B cell (primary cell): Measurements from ENCODE around the gene GIPC1. TPM values are rescaled to one million over a fixed set of nuclear protein-coding genes. Genes with fewer than 3 reads are reported as not detected.

ENCODE experiments used
- ATAC-seq: fragments of 200-7000 bp; cut with Tn5 transposase; one replicate; pipeline ENCODE4 v1.10.0; 2021; ENCODE audit warnings: low read depth, mild to moderate bottlenecking, moderate number of reproducible peaks, moderate library complexity
- CTCF ChIA-PET: fragments of 350-600 bp; sonication (Branson Sonifier 250); formaldehyde crosslinking; loops from one replicate; lab custom pipeline; 2021; ENCODE audit warnings: antibody characterized with exemption, inconsistent platforms; lab: Charles Lee
- POLR2A ChIA-PET: fragments of 350-600 bp; sonication (Branson Sonifier 250); formaldehyde crosslinking; loops from one replicate; lab custom pipeline; 2021; ENCODE audit warnings: antibody characterized with exemption; lab: Charles Lee
- DNase-seq: peaks from one replicate; pipeline ENCODE4 v3.0.0; 2013
- H2AFZ ChIP-seq: 2 replicates; pipeline ENCODE4 v1.6.1; 2012; ENCODE audit warnings: mild to moderate bottlenecking, low read depth, low read length; ENCODE audit not compliant: insufficient read depth, poor library complexity, severe bottlenecking
- H3K27ac ChIP-seq, 2 donors: 1 replicate in 1 of 2; 2 replicates in 1 of 2; pipeline ENCODE4 v1.5.1; 2012 to 2013; ENCODE audit warnings: low read length in 2 of 2, mild to moderate bottlenecking in 2 of 2, moderate library complexity in 1 of 2
- H3K27me3 ChIP-seq, 4 experiments: fragments of 200-600 bp in 1 of 4; sonication (generic) in 1 of 4; replicated peaks in 1 of 4; 1 replicate in 2 of 4; 2 replicates in 2 of 4; pipeline versions ENCODE4 v1.6.1 to v1.7.0; 2013 to 2016; ENCODE audit warnings: low read length in 3 of 4, mild to moderate bottlenecking in 2 of 4, mixed read lengths in 1 of 4, moderate library complexity in 1 of 4; ENCODE audit not compliant: insufficient read depth in 4 of 4, control insufficient read depth in 3 of 4; ENCODE audit errors: control extremely low read depth in 1 of 4
- H3K36me3 ChIP-seq, 2 experiments: replicated peaks in 1 of 2; 1 replicate in 1 of 2; 2 replicates in 1 of 2; pipeline versions ENCODE4 v1.6.1 to v1.7.1; 2013; ENCODE audit warnings: low read length in 1 of 2; ENCODE audit not compliant: insufficient read depth in 2 of 2, control insufficient read depth in 1 of 2; ENCODE audit errors: control extremely low read depth in 1 of 2, extremely low read depth in 1 of 2
- H3K4me1 ChIP-seq, 2 donors: fragments of 200-600 bp in 1 of 2; sonication (generic) in 1 of 2; 1 replicate in 1 of 2; 2 replicates in 1 of 2; pipeline versions ENCODE4 v1.5.1 to v1.6.1; 2013 to 2017; ENCODE audit warnings: low read length in 2 of 2; ENCODE audit not compliant: control insufficient read depth in 2 of 2, insufficient read depth in 2 of 2
- H3K4me2 ChIP-seq: replicated peaks from 2 replicates; pipeline ENCODE3; 2012; ENCODE audit warnings: mild to moderate bottlenecking, low read depth, low read length; ENCODE audit not compliant: poor library complexity, severe bottlenecking
- H3K4me3 ChIP-seq, 5 experiments: fragments of 200-600 bp in 1 of 5; sonication (generic) in 1 of 5; 1 replicate in 3 of 5; 2 replicates in 2 of 5; pipeline versions ENCODE4 v1.5.1 to v1.7.0; 2011 to 2016; ENCODE audit warnings: low read length in 4 of 5, mild to moderate bottlenecking in 4 of 5, low read depth in 2 of 5, control low read depth in 1 of 5, moderate library complexity in 1 of 5; ENCODE audit not compliant: insufficient read depth in 1 of 5; ENCODE audit errors: control extremely low read depth in 1 of 5, extremely low read depth in 1 of 5
- H3K79me2 ChIP-seq: fragments of 200-600 bp; sonication (generic); one replicate; pipeline ENCODE4 v1.6.0; 2016; ENCODE audit warnings: low read length; ENCODE audit not compliant: control insufficient read depth, insufficient read depth
- H3K9ac ChIP-seq: fragments of 200-600 bp; sonication (generic); 2 replicates; pipeline ENCODE4 v1.6.1; 2017; ENCODE audit warnings: mild to moderate bottlenecking, low read length, moderate library complexity
- H3K9me3 ChIP-seq, 3 donors: one replicate each; pipeline versions ENCODE4 v1.6.1 to v1.7.1; 2013; ENCODE audit warnings: low read length in 2 of 3; ENCODE audit not compliant: control insufficient read depth in 2 of 3, insufficient read depth in 1 of 3; ENCODE audit errors: control extremely low read depth in 1 of 3
- H4K20me1 ChIP-seq: 2 replicates; pipeline ENCODE4 v1.6.0; 2012; ENCODE audit warnings: mild to moderate bottlenecking, low read length; ENCODE audit not compliant: insufficient read depth, control insufficient read depth, poor library complexity, severe bottlenecking
- H3K27ac Mint-ChIP-seq: one replicate; pipeline ENCODE4 v1.8.0; 2021; ENCODE audit warnings: mixed read lengths
- H3K27me3 Mint-ChIP-seq: one replicate; pipeline ENCODE4 v1.8.0; 2021; ENCODE audit warnings: mixed read lengths
- H3K4me1 Mint-ChIP-seq: one replicate; pipeline ENCODE4 v1.8.0; 2021; ENCODE audit warnings: mixed read lengths
- H3K4me3 Mint-ChIP-seq: one replicate; pipeline ENCODE4 v1.8.0; 2021; ENCODE audit warnings: mixed read lengths
- H3K9me3 Mint-ChIP-seq: one replicate; pipeline ENCODE4 v1.8.0; 2022; ENCODE audit warnings: mixed read lengths; ENCODE audit not compliant: insufficient read depth
- EZH2 ChIP-seq: IDR thresholded peaks from 2 replicates; pipeline ENCODE4 v1.6.1; 2012; ENCODE audit warnings: borderline replicate concordance, low read depth, mild to moderate bottlenecking, moderate library complexity, low read length; ENCODE audit not compliant: insufficient read depth, poor library complexity, severe bottlenecking
- WGBS: methylation state at CpG from one replicate; pipeline ENCODE4 v1.1.5; 2013; ENCODE audit warnings: missing lambda C conversion rate; ENCODE audit not compliant: insufficient coverage; 5-methylcytosine and 5-hydroxymethylcytosine counted together
- intact Hi-C: fragments of 100-400 bp; cut with micrococcal nuclease; formaldehyde crosslinking; loops from one replicate; pipeline ENCODE4 v1.10.0; 2022
- polyA minus RNA-seq: library from RNA; depleted of rRNA, polyadenylated mRNA; stranded (reverse); fragments of >200 nt; gene quantifications from 2 replicates; pipeline ENCODE4 v1.2.3, GENCODE V29; 2012
- polyA plus RNA-seq: library from polyadenylated mRNA; depleted of rRNA; stranded (reverse); fragments of >200 nt; gene quantifications from 2 replicates; pipeline ENCODE4 v1.2.3, GENCODE V29; 2012
- total RNA-seq, 2 donors: library from RNA; stranded (reverse); fragments of 120-200 nt in 1 of 2; gene quantifications; 1 replicate in 1 of 2; 2 replicates in 1 of 2; pipeline versions ENCODE4 v1.2.3 to v1.2.4, GENCODE V29; 2013 to 2022
- TF ChIP-seq, protein P1 (sequence below): fragments of 200-600 bp; IDR thresholded peaks from one replicate; pipeline ENCODE4 v1.8.0; 2022; ENCODE audit warnings: antibody characterized with exemption, mild to moderate bottlenecking

The GIPC1 gene, protein sequence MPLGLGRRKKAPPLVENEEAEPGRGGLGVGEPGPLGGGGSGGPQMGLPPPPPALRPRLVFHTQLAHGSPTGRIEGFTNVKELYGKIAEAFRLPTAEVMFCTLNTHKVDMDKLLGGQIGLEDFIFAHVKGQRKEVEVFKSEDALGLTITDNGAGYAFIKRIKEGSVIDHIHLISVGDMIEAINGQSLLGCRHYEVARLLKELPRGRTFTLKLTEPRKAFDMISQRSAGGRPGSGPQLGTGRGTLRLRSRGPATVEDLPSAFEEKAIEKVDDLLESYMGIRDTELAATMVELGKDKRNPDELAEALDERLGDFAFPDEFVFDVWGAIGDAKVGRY
- total RNA-seq (10.7 and 12.0 TPM in 2 replicates), polyA plus RNA-seq (8.6 and 11.3 TPM in 2 replicates), polyA minus RNA-seq (13.3 and 16.7 TPM in 2 replicates)
- 8.9 TPM for total RNA-seq (2013)

DNA sequence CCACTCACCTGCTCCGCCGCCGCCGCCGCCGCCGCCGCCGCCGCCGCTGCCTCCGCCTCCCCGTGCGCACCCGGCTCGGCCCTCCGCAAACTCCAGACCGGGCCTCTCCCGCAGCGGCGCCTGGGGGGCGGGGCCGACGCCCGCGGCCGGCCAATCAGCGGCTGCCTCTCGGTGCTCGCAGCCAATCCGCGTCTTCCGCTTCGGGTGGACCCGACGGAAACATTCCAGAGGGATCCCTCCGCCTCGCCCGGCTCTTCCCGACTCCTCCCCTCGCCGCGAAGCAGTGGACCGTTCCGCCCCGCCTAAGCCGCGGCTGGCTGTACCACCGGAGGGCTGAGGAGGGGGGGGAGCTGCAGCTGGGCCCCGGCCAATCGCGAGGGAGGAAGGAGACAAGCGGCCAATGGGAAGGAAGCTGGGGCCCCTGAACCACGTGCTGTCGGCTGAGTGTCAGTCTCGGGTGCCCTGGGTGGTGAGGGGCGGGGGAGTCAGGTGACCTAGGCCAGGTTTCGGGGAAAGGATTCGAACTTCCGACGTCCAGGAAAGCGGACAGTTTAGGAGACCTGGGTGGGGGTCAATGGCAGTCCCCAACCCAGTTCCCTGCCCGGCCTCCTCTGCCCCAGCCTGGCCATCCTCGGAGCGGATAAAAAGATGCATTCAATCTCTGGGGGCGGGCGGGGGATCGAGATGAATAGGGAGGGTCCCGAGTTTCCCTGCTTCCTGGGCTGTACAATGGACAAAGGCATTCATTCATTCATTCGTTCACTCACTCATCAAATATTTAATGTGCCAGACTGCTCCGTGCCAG lies at the start of gene GIPC1:
Gene GIPC1, minus strand, starts transcription at position 99 of the 805 bp plus-strand sequence. CDS start 13,151 bp downstream, outside the sequence.
- peak within 1 kb of the TSS; percentile 70 for H3K9ac ChIP-seq
- H3K9me3 ChIP-seq = peaks cover 0 to 4% (median 0%) of the 10 kb centered on the region in 3 donors
- H3K9me3 Mint-ChIP-seq = no peaks in the 10 kb centered on the region
- H2AFZ ChIP-seq = peak within 1 kb of the TSS; percentile 81
- TF ChIP-seq, protein P1, sequence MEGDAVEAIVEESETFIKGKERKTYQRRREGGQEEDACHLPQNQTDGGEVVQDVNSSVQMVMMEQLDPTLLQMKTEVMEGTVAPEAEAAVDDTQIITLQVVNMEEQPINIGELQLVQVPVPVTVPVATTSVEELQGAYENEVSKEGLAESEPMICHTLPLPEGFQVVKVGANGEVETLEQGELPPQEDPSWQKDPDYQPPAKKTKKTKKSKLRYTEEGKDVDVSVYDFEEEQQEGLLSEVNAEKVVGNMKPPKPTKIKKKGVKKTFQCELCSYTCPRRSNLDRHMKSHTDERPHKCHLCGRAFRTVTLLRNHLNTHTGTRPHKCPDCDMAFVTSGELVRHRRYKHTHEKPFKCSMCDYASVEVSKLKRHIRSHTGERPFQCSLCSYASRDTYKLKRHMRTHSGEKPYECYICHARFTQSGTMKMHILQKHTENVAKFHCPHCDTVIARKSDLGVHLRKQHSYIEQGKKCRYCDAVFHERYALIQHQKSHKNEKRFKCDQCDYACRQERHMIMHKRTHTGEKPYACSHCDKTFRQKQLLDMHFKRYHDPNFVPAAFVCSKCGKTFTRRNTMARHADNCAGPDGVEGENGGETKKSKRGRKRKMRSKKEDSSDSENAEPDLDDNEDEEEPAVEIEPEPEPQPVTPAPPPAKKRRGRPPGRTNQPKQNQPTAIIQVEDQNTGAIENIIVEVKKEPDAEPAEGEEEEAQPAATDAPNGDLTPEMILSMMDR = no peak
- no peak for TF ChIP-seq EZH2
- POLR2A ChIA-PET = interaction anchor here (0.7 to 1.4 kb wide), 4 partner anchors 21 to 642 kb away, joined by 3 to 6 read pairs (median 4); partner anchors contain the start of genes DNAJB1 and IL27RA
- H3K4me1 Mint-ChIP-seq = peaks cover 14% of the 10 kb centered on the region
- H3K4me3 ChIP-seq = peak within 1 kb of the TSS in 4 of 5 experiments; percentile 62 to 69 (median 62)
- peak within 1 kb of the TSS; percentile 90 for H3K4me2 ChIP-seq
- H3K27ac ChIP-seq = peak within 1 kb of the TSS in 1 of 2 donors; percentile 24
- WGBS = 8% methylated on average over 71 of the region's 71 CpGs
- no peaks in the 10 kb centered on the region for H3K36me3 ChIP-seq
- peak within 1 kb of the TSS; percentile 86 for H3K4me3 Mint-ChIP-seq
- CTCF ChIA-PET = interaction anchor here (0.6 to 2.4 kb wide), 5 partner anchors 9 to 1991 kb away, joined by 3 to 9 read pairs (median 4); no protein-coding TSS in a partner anchor
- intact Hi-C loops = loop anchor here (1.0 kb wide), 1 partner anchor 22 kb away; the partner anchor contains the start of gene DNAJB1
- H3K27me3 ChIP-seq = no peaks in the 10 kb centered on the region
- peaks cover 6 to 16% of the 10 kb centered on the region in 2 donors for H3K4me1 ChIP-seq
- no peaks in the 10 kb centered on the region for H4K20me1 ChIP-seq
- H3K27ac Mint-ChIP-seq = peak within 1 kb of the TSS; percentile 78
- ATAC-seq = peak; percentile 90
- DNase-seq = peak; percentile 89
- H3K27me3 Mint-ChIP-seq = no peaks in the 10 kb centered on the region
- no peaks in the 10 kb centered on the region for H3K79me2 ChIP-seq
